A673 (cell line): ENCODE measurements around the gene BBX. TPM values are rescaled to one million over a fixed set of nuclear protein-coding genes. Genes with fewer than 3 reads are reported as not detected.

Source experiments
- BruUV-seq: library from RNA; stranded (reverse); fragments of 400-500 nt; replicated peaks from 2 replicates; lab custom pipeline; 2021; lab: Mats Ljungman, UMichigan
- CTCF ChIA-PET: fragments of 300-600 bp; sonication (Branson Sonifier 250); formaldehyde crosslinking; loops from one replicate; lab custom pipeline; 2022; ENCODE audit warnings: antibody characterized with exemption; lab: Charles Lee
- POLR2A ChIA-PET: fragments of 300-600 bp; sonication (Branson Sonifier 250); formaldehyde crosslinking; loops from one replicate; lab custom pipeline; 2022; ENCODE audit warnings: antibody characterized with exemption; ENCODE audit not compliant: low non-redundant PET; lab: Charles Lee
- DNase-seq: peaks from one replicate; pipeline ENCODE4 v3.0.0-alpha.2; 2015; ENCODE audit warnings: low spot score
- H3K27ac ChIP-seq: fragments of 200-600 bp; sonication (generic); 2 replicates; pipeline ENCODE4 v1.5.1; 2016; ENCODE audit warnings: mixed run types, low read depth, mild to moderate bottlenecking, mixed read lengths, antibody characterized with exemption, low read length; ENCODE audit not compliant: poor library complexity, severe bottlenecking
- H3K27me3 ChIP-seq: fragments of 200-600 bp; sonication (generic); replicated peaks from 2 replicates; pipeline ENCODE4 v1.6.1; 2017; ENCODE audit warnings: mixed run types, low read depth, mild to moderate bottlenecking, mixed read lengths, antibody characterized with exemption, low read length; ENCODE audit not compliant: insufficient read depth, poor library complexity
- H3K36me3 ChIP-seq: fragments of 200-600 bp; sonication (generic); 2 replicates; pipeline ENCODE4 v1.6.1; 2016; ENCODE audit warnings: mixed run types, mild to moderate bottlenecking, mixed read lengths, antibody characterized with exemption, low read length; ENCODE audit not compliant: insufficient read depth, poor library complexity, severe bottlenecking
- H3K4me1 ChIP-seq: fragments of 200-600 bp; sonication (generic); 2 replicates; pipeline ENCODE4 v1.6.1; 2017; ENCODE audit warnings: mixed run types, mild to moderate bottlenecking, mixed read lengths, antibody characterized with exemption, low read length; ENCODE audit not compliant: insufficient read depth, poor library complexity, severe bottlenecking
- H3K4me3 ChIP-seq: fragments of 200-600 bp; sonication (generic); 2 replicates; pipeline ENCODE4 v1.5.1; 2016; ENCODE audit warnings: low read depth, mixed run types, mild to moderate bottlenecking, mixed read lengths, low read length; ENCODE audit not compliant: poor library complexity, severe bottlenecking
- H3K9me3 ChIP-seq: fragments of 200-600 bp; sonication (generic); 2 replicates; pipeline ENCODE4 v1.6.1; 2016; ENCODE audit warnings: mixed run types, low read depth, mild to moderate bottlenecking, mixed read lengths, antibody characterized with exemption, low read length; ENCODE audit not compliant: poor library complexity, severe bottlenecking
- CTCF ChIP-seq: fragments of 300-800, 200-600 bp; sonication (generic); conservative IDR thresholded peaks from 2 replicates; pipeline ENCODE4 v1.5.1; 2017; ENCODE audit warnings: low read depth, mild to moderate bottlenecking, antibody characterized with exemption, low read length, moderate library complexity, mixed read lengths
- EZH2 ChIP-seq: fragments of 200-600 bp; sonication (generic); IDR thresholded peaks from 2 replicates; pipeline ENCODE4 v1.6.1; 2017; ENCODE audit warnings: borderline replicate concordance, low read depth, mild to moderate bottlenecking, mixed read lengths, antibody characterized with exemption, low read length; ENCODE audit not compliant: poor library complexity, severe bottlenecking
- intact Hi-C: fragments of 100-400 bp; cut with micrococcal nuclease; formaldehyde crosslinking; loops from one replicate; pipeline ENCODE4 v1.10.0; 2022; ENCODE audit not compliant: unreplicated experiment
- total RNA-seq: library from RNA; stranded (reverse); gene quantifications from 2 replicates; pipeline ENCODE4 v1.2.3, GENCODE V29; 2021

The BBX gene
- total RNA-seq, 1 experiment from 2014 or later = 28.9 TPM

- Histone ChIP-seq H3K27ac (no peak overlapping the region), H3K9me3 (no peaks in the 10 kb centered on the region), H3K4me3 (no peak overlapping the region), H3K36me3 (no peaks in the 10 kb centered on the region), H3K4me1 (no peaks in the 10 kb centered on the region), H3K27me3 (no peaks in the 10 kb centered on the region)
- CTCF ChIA-PET = no interaction called here
- no peak for TF ChIP-seq CTCF
- TF ChIP-seq EZH2 = no peak
- intact Hi-C loops = no loop called here
- BruUV-seq = no TSS peak
- no peak for DNase-seq
- POLR2A ChIA-PET = interaction anchor here (0.5 kb wide), 1 partner anchor 407 kb away, joined by 3 read pairs; no protein-coding TSS in a partner anchor
Measured at GRCh38 chr3:107837895-107838612, 315.3 kb downstream of the BBX start.

GRCh38 chr3:107841831-107842230 is 319.1 kb downstream of the BBX start:
- TF ChIP-seq CTCF = no peak
- no peak for TF ChIP-seq EZH2
- no peak for DNase-seq
- no TSS peak for BruUV-seq
- intact Hi-C loops = loop anchor here (10.0 kb wide), 2 partner anchors 157 to 267 kb away; no protein-coding TSS in a partner anchor
- no peak overlapping the region for H3K27ac ChIP-seq
- POLR2A ChIA-PET = no interaction called here
- CTCF ChIA-PET = no interaction called here
- no peaks in the 10 kb centered on the region for H3K9me3 ChIP-seq
- H3K4me1 ChIP-seq = no peaks in the 10 kb centered on the region
- H3K36me3 ChIP-seq = no peaks in the 10 kb centered on the region
- H3K27me3 ChIP-seq = no peaks in the 10 kb centered on the region
- H3K4me3 ChIP-seq = no peak overlapping the region

GRCh38 chr3:107842940-107843339 is 320.2 kb downstream of the BBX start:
- no peak for DNase-seq
- Histone ChIP-seq H3K4me1 (no peaks in the 10 kb centered on the region), H3K9me3 (no peaks in the 10 kb centered on the region), H3K27me3 (peaks cover 7% of the 10 kb centered on the region), H3K4me3 (no peak overlapping the region), H3K36me3 (no peaks in the 10 kb centered on the region), H3K27ac (no peak overlapping the region)
- ChIA-PET CTCF (interaction anchor here (0.6 kb wide), 1 partner anchor 85 kb away, joined by 3 read pairs; no protein-coding TSS in a partner anchor), POLR2A (no interaction called here)
- no TSS peak for BruUV-seq
- intact Hi-C loops = loop anchor here (10.0 kb wide), 2 partner anchors 158 to 268 kb away; no protein-coding TSS in a partner anchor
- TF ChIP-seq CTCF (no peak), EZH2 (no peak)
